ENCODE data around the gene IFNL4.

The IFNL4 gene

DNA sequence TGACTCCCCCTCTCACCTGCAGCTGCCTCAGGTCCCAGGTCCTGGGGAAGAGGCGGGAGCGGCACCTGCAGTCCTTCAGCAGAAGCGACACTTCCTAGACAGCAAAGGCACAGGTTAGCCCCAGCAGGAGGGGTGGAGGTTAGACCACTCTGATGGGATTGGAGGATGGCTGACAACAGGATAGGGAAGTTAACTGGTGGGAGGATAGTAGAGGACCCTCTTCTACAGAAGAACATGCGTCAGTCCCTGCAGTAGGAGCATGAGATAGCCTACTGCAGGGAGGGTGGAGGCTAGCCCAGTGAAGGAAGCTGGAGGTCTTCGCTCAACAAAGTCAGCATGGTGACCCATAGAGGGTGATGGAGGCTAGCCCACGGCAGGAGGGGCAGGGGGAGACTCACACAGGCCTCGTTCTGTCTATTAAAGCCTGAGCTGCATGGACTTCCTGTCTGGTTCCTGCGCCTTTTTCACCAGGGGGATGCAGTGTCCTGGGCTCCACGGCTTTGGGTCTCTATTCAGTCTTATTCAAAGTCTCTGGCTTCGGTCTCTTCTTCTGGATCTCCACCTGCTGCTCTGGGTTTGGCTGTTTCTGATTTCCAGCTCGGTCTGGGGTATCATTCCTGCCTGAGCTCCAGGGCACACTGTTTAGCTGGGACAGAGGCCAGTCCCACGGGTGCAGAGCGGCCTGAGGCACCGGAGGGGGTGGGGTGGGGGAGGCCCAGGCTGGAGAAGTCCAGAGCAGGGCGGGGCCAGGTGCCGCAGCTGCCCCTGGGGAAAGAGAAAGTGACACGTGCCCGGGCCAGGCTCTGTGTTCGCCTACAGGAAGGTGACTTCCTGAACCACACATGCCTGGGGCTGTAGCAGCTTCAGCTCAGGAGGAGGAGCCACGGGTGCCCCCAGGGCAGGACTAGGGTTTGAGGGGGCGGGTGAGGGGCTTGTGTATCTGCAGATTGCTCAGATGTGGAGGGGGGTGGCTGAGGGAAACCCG, 11.2 kb downstream of the IFNL4 start:
- H3K4me3 ChIP-seq (ENCODE audit: low read depth, low read length, poor library complexity, severe bottlenecking) = no peak overlapping the region
- no peaks in the 10 kb centered on the region for H3K27me3 ChIP-seq (ENCODE audit: insufficient read depth, low read length)
- no peaks in the 10 kb centered on the region for H3K9me3 ChIP-seq (ENCODE audit: low read length)
- no peaks in the 10 kb centered on the region for H3F3A ChIP-seq (ENCODE audit: insufficient read depth, low read length)
- no peaks in the 10 kb centered on the region for H3K9me2 ChIP-seq (ENCODE audit: low read depth, low read length)
- H4K20me1 ChIP-seq (ENCODE audit: insufficient read depth, low read length) = no peaks in the 10 kb centered on the region
- H2AFZ ChIP-seq (ENCODE audit: low read length) = no peak overlapping the region
- TF ChIP-seq, protein P1, sequence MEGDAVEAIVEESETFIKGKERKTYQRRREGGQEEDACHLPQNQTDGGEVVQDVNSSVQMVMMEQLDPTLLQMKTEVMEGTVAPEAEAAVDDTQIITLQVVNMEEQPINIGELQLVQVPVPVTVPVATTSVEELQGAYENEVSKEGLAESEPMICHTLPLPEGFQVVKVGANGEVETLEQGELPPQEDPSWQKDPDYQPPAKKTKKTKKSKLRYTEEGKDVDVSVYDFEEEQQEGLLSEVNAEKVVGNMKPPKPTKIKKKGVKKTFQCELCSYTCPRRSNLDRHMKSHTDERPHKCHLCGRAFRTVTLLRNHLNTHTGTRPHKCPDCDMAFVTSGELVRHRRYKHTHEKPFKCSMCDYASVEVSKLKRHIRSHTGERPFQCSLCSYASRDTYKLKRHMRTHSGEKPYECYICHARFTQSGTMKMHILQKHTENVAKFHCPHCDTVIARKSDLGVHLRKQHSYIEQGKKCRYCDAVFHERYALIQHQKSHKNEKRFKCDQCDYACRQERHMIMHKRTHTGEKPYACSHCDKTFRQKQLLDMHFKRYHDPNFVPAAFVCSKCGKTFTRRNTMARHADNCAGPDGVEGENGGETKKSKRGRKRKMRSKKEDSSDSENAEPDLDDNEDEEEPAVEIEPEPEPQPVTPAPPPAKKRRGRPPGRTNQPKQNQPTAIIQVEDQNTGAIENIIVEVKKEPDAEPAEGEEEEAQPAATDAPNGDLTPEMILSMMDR (IDR thresholded peaks at IDR 0.05; ENCODE audit: low read length) = no peak
- no peak for TF ChIP-seq EZH2 (IDR thresholded peaks at IDR 0.05; ENCODE audit: borderline replicate concordance, low read length)
- H3K9ac ChIP-seq (ENCODE audit: low read length) = no peak overlapping the region
- no peak overlapping the region for H3K27ac ChIP-seq (ENCODE audit: low read depth, low read length, poor library complexity, severe bottlenecking)
- H3K4me1 ChIP-seq (ENCODE audit: insufficient read depth, low read length, severe bottlenecking) = peaks cover 8% of the 10 kb centered on the region
- H3K79me2 ChIP-seq (ENCODE audit: insufficient read depth, low read length) = no peaks in the 10 kb centered on the region
- H3K4me2 ChIP-seq (ENCODE audit: low read length) = peak overlapping the region; percentile 43
- no peaks in the 10 kb centered on the region for H3K36me3 ChIP-seq (ENCODE audit: insufficient read depth, low read length)

DNA sequence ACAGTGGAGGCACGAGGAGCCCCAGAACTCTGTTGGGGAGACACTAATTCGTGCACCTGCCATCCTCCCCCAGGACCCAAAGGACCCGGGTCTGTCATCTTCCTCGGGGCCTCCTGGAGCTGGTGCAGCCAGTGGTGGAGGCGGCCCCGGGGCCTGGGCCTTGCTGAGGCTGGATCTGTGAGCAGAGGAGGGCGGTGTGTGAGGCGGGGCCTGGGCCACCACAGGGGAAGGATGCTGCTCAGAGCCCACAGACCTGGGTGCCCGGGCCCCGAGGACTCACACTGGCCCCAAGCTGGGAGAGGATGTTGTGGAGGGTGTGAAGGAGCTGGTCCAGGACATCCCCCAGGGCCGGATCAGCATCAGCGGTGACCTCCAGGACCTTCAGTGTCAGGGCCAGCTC, 12.1 kb downstream of the IFNL4 start:
- Histone ChIP-seq H3K9me2 (ENCODE audit: low read depth, low read length) (no peaks in the 10 kb centered on the region), H3K27ac (ENCODE audit: low read depth, low read length, poor library complexity, severe bottlenecking) (no peak overlapping the region), H3K4me3 (ENCODE audit: low read depth, low read length, poor library complexity, severe bottlenecking) (no peak overlapping the region), H3F3A (ENCODE audit: insufficient read depth, low read length) (no peaks in the 10 kb centered on the region), H3K4me2 (ENCODE audit: low read length) (no peak overlapping the region), H3K4me1 (ENCODE audit: insufficient read depth, low read length, severe bottlenecking) (peaks cover 8% of the 10 kb centered on the region), H3K79me2 (ENCODE audit: insufficient read depth, low read length) (no peaks in the 10 kb centered on the region), H2AFZ (ENCODE audit: low read length) (no peak overlapping the region), H3K9me3 (ENCODE audit: low read length) (no peaks in the 10 kb centered on the region), H3K9ac (ENCODE audit: low read length) (no peak overlapping the region), H3K36me3 (ENCODE audit: insufficient read depth, low read length) (no peaks in the 10 kb centered on the region), H4K20me1 (ENCODE audit: insufficient read depth, low read length) (no peaks in the 10 kb centered on the region), H3K27me3 (ENCODE audit: insufficient read depth, low read length) (no peaks in the 10 kb centered on the region)
- TF ChIP-seq, protein P1 (IDR thresholded peaks at IDR 0.05; ENCODE audit: low read length) = no peak
- no peak for TF ChIP-seq EZH2 (IDR thresholded peaks at IDR 0.05; ENCODE audit: borderline replicate concordance, low read length)

DNA sequence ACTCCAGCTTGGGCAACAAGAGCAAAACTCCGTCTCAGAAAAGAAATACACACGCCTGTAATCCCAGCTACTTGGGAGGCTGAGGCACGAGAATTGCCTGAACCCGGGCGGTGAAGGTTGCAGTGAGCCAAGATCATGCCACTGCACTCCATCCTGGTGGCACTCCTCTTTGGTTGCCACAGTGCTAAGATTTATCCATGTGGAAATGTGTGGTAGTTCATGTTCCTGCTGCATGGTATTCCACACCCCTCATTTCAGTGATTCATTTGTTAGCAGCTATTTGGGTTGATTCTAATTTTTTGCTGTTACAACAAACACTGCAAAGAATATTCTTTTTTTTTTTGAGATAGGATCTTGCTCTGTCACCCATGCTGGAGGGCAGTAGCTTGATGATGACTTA, 15.9 kb downstream of the IFNL4 start:
- TF ChIP-seq EZH2 (IDR thresholded peaks at IDR 0.05; ENCODE audit: borderline replicate concordance, low read length) = no peak
- TF ChIP-seq, protein P1 (IDR thresholded peaks at IDR 0.05; ENCODE audit: low read length) = no peak

More for the DNA sequence above, 15.9 kb downstream of the IFNL4 start:
- Histone ChIP-seq H3K79me2 (ENCODE audit: insufficient read depth, low read length) (no peaks in the 10 kb centered on the region), H3K36me3 (ENCODE audit: insufficient read depth, low read length) (no peaks in the 10 kb centered on the region), H3K9me3 (ENCODE audit: low read length) (no peaks in the 10 kb centered on the region), H3K4me3 (ENCODE audit: low read depth, low read length, poor library complexity, severe bottlenecking) (no peak overlapping the region), H3K9ac (ENCODE audit: low read length) (no peak overlapping the region), H3K9me2 (ENCODE audit: low read depth, low read length) (no peaks in the 10 kb centered on the region), H3K4me2 (ENCODE audit: low read length) (no peak overlapping the region), H4K20me1 (ENCODE audit: insufficient read depth, low read length) (no peaks in the 10 kb centered on the region), H2AFZ (ENCODE audit: low read length) (no peak overlapping the region), H3K27me3 (ENCODE audit: insufficient read depth, low read length) (no peaks in the 10 kb centered on the region), H3K4me1 (ENCODE audit: insufficient read depth, low read length, severe bottlenecking) (peaks cover 3% of the 10 kb centered on the region), H3K27ac (ENCODE audit: low read depth, low read length, poor library complexity, severe bottlenecking) (no peak overlapping the region), H3F3A (ENCODE audit: insufficient read depth, low read length) (no peaks in the 10 kb centered on the region)

Measured in OCI-LY1 (cell line).